ENCODE results near the gene TGFB3.
"Not testable (repeated sequence)": the region's sequence is repeated elsewhere in the genome, so short reads cannot be mapped to it uniquely, and the experiment has no call there.

TGFB3 gene

GRCh38 chr14:75960231-75960630, 21.6 kb downstream of the TGFB3 start:
- DNase-seq (ENCODE audit: low spot score) = no peak

- DNase-seq (ENCODE audit: low spot score) = no peak
Observed at GRCh38 chr14:75959031-75959430, 22.8 kb downstream of the TGFB3 start.

- DNase-seq (ENCODE audit: low spot score) = no peak
Observed at GRCh38 chr14:75952489-75952888, 29.3 kb downstream of the TGFB3 start.

GRCh38 chr14:75946785-75947184, 35.0 kb downstream of the TGFB3 start:
- peak; percentile 39 for DNase-seq (ENCODE audit: low spot score)

GRCh38 chr14:75944607-75945241, 37.1 kb downstream of the TGFB3 start:
- no peak for DNase-seq (ENCODE audit: low spot score)

GRCh38 chr14:75941030-75941429, 40.8 kb downstream of the TGFB3 start:
- no peak for DNase-seq (ENCODE audit: low spot score)

DNA sequence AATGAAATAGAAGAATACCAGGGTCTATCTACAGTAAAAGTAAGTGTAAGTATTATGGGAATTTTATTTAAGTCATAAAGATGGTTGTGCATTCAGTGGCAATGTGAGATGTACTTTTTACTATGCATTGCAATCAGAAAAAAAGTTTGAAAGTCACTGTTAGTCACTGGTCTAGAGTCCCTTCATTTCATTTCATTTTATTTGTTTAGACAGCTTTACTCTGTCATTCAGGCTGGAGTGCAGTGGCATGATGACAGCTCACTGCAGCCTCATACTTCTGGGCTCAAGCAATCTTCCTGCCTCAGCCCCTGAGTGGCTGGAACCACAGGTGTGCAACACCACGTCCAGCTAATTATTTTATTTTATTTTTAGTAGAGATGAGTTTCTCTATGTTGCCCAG, 42.6 kb downstream of the TGFB3 start:
- DNase-seq (ENCODE audit: low spot score) = no peak

DNA sequence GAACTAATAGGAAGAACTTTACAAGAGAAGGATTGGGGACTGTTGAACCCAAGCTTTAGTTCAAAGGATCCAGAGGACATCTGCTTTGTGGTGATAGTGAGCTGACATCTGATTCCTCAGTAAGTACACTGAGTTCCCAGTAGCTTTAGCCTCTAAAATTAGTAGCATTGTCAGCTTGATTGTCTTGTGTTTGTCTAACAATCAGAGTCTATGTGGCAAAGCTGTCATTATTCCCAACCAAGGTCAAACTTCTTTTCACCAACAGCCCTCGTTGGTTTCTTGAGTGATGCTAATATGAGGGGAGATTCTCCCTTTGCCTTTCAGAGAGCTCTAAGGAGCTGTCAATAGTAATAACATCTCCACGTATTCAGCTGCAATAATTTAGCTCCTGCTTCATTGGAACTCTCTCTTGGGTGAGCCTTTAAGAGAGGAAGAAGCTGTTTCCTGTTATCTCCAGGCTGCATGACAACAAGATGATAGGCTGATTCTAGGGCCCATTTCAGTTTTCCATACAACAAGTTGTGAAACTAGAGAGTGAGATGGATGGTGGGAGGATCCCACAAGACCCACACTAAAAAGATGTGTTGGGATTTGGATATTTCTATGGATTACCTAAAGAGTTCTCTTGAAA, 46.7 kb downstream of the TGFB3 start:
- no peak for DNase-seq (ENCODE audit: low spot score)

DNA sequence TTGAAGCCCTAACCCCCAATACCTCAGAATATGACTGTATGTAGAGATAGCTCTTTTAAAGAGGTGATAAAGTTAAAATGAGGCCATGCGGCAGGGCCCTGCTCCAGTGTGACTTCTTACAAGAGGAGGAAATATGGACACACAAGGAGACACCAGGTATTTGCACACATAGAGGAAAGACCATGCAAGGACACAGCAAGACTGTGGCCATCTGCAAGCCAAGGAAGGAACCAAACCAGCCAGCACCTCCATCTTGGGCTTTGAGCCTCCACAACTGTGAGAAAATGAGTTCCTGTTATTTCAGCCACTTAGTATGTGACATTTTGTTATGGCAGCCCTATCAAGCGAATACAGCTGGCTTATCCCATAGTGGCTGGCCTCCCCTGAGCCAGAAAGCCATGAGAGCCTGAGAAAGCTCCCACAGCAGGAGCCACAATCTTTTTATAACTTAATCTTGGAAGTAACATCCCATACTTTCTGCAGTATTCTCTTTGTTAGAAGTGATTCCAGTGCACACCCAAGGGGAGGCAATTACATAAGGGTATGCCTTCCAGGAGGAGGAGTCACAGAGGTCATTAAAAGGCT, 48.0 kb downstream of the TGFB3 start:
- DNase-seq (ENCODE audit: low spot score) = no peak

GRCh38 chr14:75928690-75929181, 53.1 kb downstream of the TGFB3 start:
- no peak for DNase-seq (ENCODE audit: low spot score)

- DNase-seq (ENCODE audit: low spot score) = no peak
Observed at GRCh38 chr14:75927564-75928087, 54.2 kb downstream of the TGFB3 start.

DNA sequence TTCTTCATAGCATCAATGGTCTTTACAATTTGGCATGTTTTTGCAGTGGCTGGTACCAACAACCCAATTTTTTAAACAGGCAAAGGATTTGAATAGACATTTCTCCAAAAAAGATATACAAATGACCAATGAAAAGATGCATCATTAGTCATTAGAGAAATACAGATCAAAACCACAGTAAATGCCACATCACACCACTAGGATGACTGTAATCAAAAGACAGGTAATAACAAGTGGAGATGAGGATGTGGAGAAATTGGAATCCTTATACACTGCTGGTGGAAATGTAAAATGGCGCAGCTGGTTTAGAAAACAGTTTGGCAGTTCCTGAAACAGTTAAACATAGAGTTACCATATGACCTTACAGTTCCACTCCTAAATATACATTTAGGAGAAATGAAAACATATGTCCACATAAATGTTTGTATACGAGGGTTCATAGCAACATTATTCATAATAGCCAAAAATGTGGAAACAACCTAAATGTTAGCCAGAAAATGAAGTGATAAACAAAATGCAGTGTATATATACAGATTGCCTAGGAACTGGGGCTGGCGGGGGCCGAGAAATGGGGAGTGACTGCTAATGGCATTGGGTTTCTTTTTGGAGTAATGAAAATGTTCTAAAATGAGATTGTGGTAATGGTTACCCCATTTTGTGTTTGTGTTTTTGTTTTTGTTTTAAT, 55.2 kb downstream of the TGFB3 start:
- DNase-seq (ENCODE audit: low spot score) = no peak

- DNase-seq (ENCODE audit: low spot score) = not testable (repeated sequence)
Observed at GRCh38 chr14:75925141-75925840, 56.5 kb downstream of the TGFB3 start.

DNA sequence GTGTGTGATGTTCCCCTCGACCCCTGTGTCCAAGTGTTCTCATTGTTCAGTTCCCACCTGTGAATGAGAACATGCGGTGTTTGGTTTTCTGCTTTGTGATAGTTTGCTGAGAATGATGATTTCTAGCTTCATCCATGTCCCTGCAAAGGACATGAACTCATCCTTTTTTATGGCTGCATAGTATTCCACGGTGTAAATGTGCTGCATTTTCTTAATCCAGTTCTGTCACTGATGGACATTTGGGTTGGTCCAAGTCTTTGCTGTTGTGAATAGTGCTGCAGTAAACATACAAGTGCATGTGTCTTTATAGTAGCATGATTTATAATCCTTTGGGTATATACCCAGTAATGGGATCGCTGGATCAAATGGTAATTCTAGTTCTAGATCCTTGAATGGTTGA, 61.4 kb downstream of the TGFB3 start:
- not testable (repeated sequence) for DNase-seq (ENCODE audit: low spot score)

- DNase-seq (ENCODE audit: low spot score) = no peak
Observed at GRCh38 chr14:75917946-75918335, 63.9 kb downstream of the TGFB3 start.

GRCh38 chr14:75917322-75917945, 64.4 kb downstream of the TGFB3 start:
- no peak for DNase-seq (ENCODE audit: low spot score)

DNA sequence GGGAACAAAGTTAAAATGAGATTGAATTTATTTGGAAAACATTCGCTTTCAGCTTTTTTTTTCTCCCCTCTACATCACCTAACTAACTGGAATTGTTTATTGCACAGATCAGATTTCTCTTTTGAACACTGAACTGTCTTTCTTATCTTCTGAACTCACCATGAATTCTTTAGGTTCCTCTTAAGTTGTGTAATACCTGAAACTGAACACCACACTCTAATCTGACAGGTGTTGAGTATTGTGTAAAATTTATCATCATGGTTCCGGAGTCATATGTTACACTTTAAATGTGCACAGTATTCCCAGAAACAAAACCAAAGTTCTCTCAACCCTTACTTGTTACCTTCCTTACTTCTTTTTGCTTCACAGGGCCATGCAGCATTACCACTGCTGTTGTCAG, 66.8 kb downstream of the TGFB3 start:
- DNase-seq (ENCODE audit: low spot score) = no peak

GRCh38 chr14:75913183-75913582, 68.6 kb downstream of the TGFB3 start:
- DNase-seq (ENCODE audit: low spot score) = no peak

GRCh38 chr14:75911883-75912282, 69.9 kb downstream of the TGFB3 start:
- peak; percentile 78 for DNase-seq (ENCODE audit: low spot score)

GRCh38 chr14:75910048-75910447, 71.7 kb downstream of the TGFB3 start:
- no peak for DNase-seq (ENCODE audit: low spot score)

- DNase-seq (ENCODE audit: low spot score) = no peak
Observed at GRCh38 chr14:75909630-75910029, 72.2 kb downstream of the TGFB3 start.

All from ecto neural progenitor cell (in vitro differentiated cells).